Transverse colon (tissue), 4 donors: ENCODE measurements around the gene PML. TPM values are rescaled to one million over a fixed set of nuclear protein-coding genes. Genes with fewer than 3 reads are reported as not detected.

Experiments used
- DNase-seq: peaks from one replicate; pipeline ENCODE4 v3.0.0-alpha.2; 2019
- H3K27ac ChIP-seq, 4 donors: fragments of 200-600 bp; sonication (generic); 2 replicates each; pipeline ENCODE4 v1.5.1; 2016 to 2018; ENCODE audit warnings: inconsistent platforms in 4 of 4
- H3K27me3 ChIP-seq: fragments of 200-600 bp; sonication (generic); 2 replicates; pipeline ENCODE4 v1.5.1; 2017; ENCODE audit warnings: inconsistent platforms
- H3K36me3 ChIP-seq, 4 donors: fragments of 200-600 bp; sonication (generic); 2 replicates each; pipeline ENCODE4 v1.5.1; 2017 to 2019; ENCODE audit warnings: inconsistent platforms in 4 of 4
- H3K4me1 ChIP-seq, 4 donors: fragments of 200-600 bp; sonication (generic); 2 replicates each; pipeline ENCODE4 v1.5.1; 2017 to 2020; ENCODE audit warnings: inconsistent platforms in 4 of 4
- H3K4me3 ChIP-seq, 4 donors: fragments of 200-600 bp; sonication (generic); 1 replicate in 1 of 4; 2 replicates in 3 of 4; pipeline versions ENCODE4 v1.5.1 to v1.6.1; 2017 to 2019; ENCODE audit warnings: inconsistent platforms in 4 of 4
- H3K9me3 ChIP-seq, 2 donors: fragments of 200-600 bp; sonication (generic); 2 replicates each; pipeline ENCODE4 v1.5.1; 2017 to 2019; ENCODE audit warnings: inconsistent platforms in 2 of 2
- CTCF ChIP-seq, 5 experiments: fragments of 200-600 bp in 3 of 5; fragments of 450-650 bp in 2 of 5; sonication (generic) in 3 of 5; IDR thresholded peaks; 1 replicate in 2 of 5; 2 replicates in 3 of 5; pipeline ENCODE4 v1.5.1; 2016 to 2017; ENCODE audit warnings: antibody characterized with exemption in 5 of 5, inconsistent platforms in 3 of 5, mild to moderate bottlenecking in 2 of 5, moderate library complexity in 1 of 5
- EP300 ChIP-seq: sonication (generic); formaldehyde crosslinking; IDR thresholded peaks from one replicate; pipeline ENCODE4 v1.6.1; 2017; ENCODE audit warnings: antibody characterized with exemption, low read depth
- POLR2A ChIP-seq: fragments of 450-650 bp; IDR thresholded peaks from one replicate; pipeline ENCODE4 v1.6.1; 2016; ENCODE audit warnings: antibody characterized with exemption, mild to moderate bottlenecking, moderate library complexity
- POLR2AphosphoS5 ChIP-seq, 3 donors: sonication (generic); formaldehyde crosslinking; IDR thresholded peaks; one replicate each; pipeline ENCODE4 v1.6.1; 2016; ENCODE audit warnings: antibody characterized with exemption in 3 of 3
- WGBS, 2 donors: methylation state at CpG; one replicate each; pipeline ENCODE4 v1.1.5; 2018; ENCODE audit warnings: low coverage in 1 of 2; 5-methylcytosine and 5-hydroxymethylcytosine counted together
- in situ Hi-C, 4 donors: fragments of 200-750 bp; cut with MboI; loops; one replicate each; pipeline versions ENCODE4 v1.15.0 to v1.15.1; 2017; ENCODE audit warnings: low sequenced_read_pairs in 3 of 4, low pct_ligation_motif_present in 1 of 4, low pct_unique_long_range_greater_than_20kb in 1 of 4
- intact Hi-C: fragments of 100-400 bp; cut with DNase I; formaldehyde crosslinking; loops from one replicate; pipeline ENCODE4 v1.15.1; 2023; ENCODE audit warnings: low total_unique reads
- total RNA-seq, 4 donors: library from RNA; depleted of rRNA; stranded (reverse); fragments of >200 nt; gene quantifications; one replicate each; pipeline ENCODE4 v1.1.0, GENCODE V29; 2016

PML gene
- total RNA-seq, 4 donors from 2014 or later = 35.1 to 128 (median 70.0) TPM

- no peak for TF ChIP-seq CTCF (IDR thresholded peaks at IDR 0.05)
- no peak for TF ChIP-seq POLR2AphosphoS5 (IDR thresholded peaks at IDR 0.05)
- no peak for TF ChIP-seq EP300
- TF ChIP-seq POLR2A = no peak
- WGBS, 2 donors = 87 to 88% methylated on average over 1 to 3 of the region's 3 CpGs
- peaks cover 43 to 70% (median 50%) of the 10 kb centered on the region in 4 donors for H3K4me1 ChIP-seq
- no peak for DNase-seq
- H3K4me3 ChIP-seq = no peak overlapping the region
- peaks cover 0 to 12% (median 0%) of the 10 kb centered on the region in 4 donors for H3K36me3 ChIP-seq
- H3K27ac ChIP-seq = peak overlapping the region in 2 of 4 donors; percentile 15 to 87
- in situ Hi-C loops = no loop called here
- intact Hi-C loops = loop anchor here (1.0 kb wide), 1 partner anchor 19 kb away; no protein-coding TSS in a partner anchor
- no peaks in the 10 kb centered on the region for H3K27me3 ChIP-seq
- H3K9me3 ChIP-seq = no peaks in the 10 kb centered on the region
Measured at GRCh38 chr15:74008901-74009300, 14.4 kb downstream of the PML start.

GRCh38 chr15:74010929-74011540, 16.5 kb downstream of the PML start:
- DNase-seq = no peak
- TF ChIP-seq POLR2A (no peak), POLR2AphosphoS5 (IDR thresholded peaks at IDR 0.05) (no peak), EP300 (no peak), CTCF (IDR thresholded peaks at IDR 0.05) (no peak)
- no peaks in the 10 kb centered on the region for H3K36me3 ChIP-seq
- in situ Hi-C loops = no loop called here
- WGBS, 2 donors = 58 to 63% methylated on average over 2 of the region's 2 CpGs
- H3K4me1 ChIP-seq = peaks cover 43 to 63% (median 47%) of the 10 kb centered on the region in 4 donors
- H3K27ac ChIP-seq = peak overlapping the region; percentile 48 to 87 (median 58)
- no peaks in the 10 kb centered on the region for H3K27me3 ChIP-seq
- H3K4me3 ChIP-seq = no peak overlapping the region
- intact Hi-C loops = no loop called here
- H3K9me3 ChIP-seq = no peaks in the 10 kb centered on the region

GRCh38 chr15:74011610-74012009, 17.1 kb downstream of the PML start:
- in situ Hi-C loops (no loop called here), intact Hi-C loops (no loop called here)
- Histone ChIP-seq H3K27ac (peak overlapping the region; percentile 48 to 87 (median 58)), H3K27me3 (no peaks in the 10 kb centered on the region), H3K4me1 (peaks cover 40 to 59% (median 42%) of the 10 kb centered on the region in 4 donors), H3K4me3 (no peak overlapping the region), H3K36me3 (no peaks in the 10 kb centered on the region), H3K9me3 (no peaks in the 10 kb centered on the region)
- 11% methylated on average over 2 of the region's 2 CpGs; no CpG with 5 or more reads in 1 of the 2 donors for WGBS, 2 donors
- TF ChIP-seq EP300 (no peak), POLR2AphosphoS5 (IDR thresholded peaks at IDR 0.05) (no peak)
- DNase-seq = peak; percentile 45

GRCh38 chr15:74013374-74013894, 18.9 kb downstream of the PML start:
- 95 to 100% methylated on average over 2 of the region's 2 CpGs for WGBS, 2 donors
- Histone ChIP-seq H3K36me3 (no peaks in the 10 kb centered on the region), H3K27me3 (no peaks in the 10 kb centered on the region), H3K4me3 (no peak overlapping the region), H3K4me1 (peaks cover 24 to 41% (median 29%) of the 10 kb centered on the region in 4 donors), H3K27ac (no peak overlapping the region), H3K9me3 (no peaks in the 10 kb centered on the region)
- TF ChIP-seq POLR2A = no peak
- TF ChIP-seq EP300 = no peak
- no peak for TF ChIP-seq CTCF (IDR thresholded peaks at IDR 0.05)
- no peak for TF ChIP-seq POLR2AphosphoS5 (IDR thresholded peaks at IDR 0.05)
- intact Hi-C loops = no loop called here
- in situ Hi-C loops = no loop called here
- DNase-seq = no peak
